GM12873 (cell line): ENCODE measurements around the gene FAM81B.

ENCODE experiments used
- CTCF ChIP-seq: IDR thresholded peaks from 2 replicates; pipeline ENCODE4 v1.5.1; 2012; ENCODE audit warnings: low read depth, mild to moderate bottlenecking, moderate library complexity, low read length, control low read depth; ENCODE audit not compliant: insufficient read depth; ENCODE audit errors: missing control alignments

FAM81B gene

GRCh38 chr5:95432779-95433178 is 41.6 kb downstream of the FAM81B start:
- no peak for TF ChIP-seq CTCF

- TF ChIP-seq CTCF, result no peak
These were observed 48.8 kb downstream of the FAM81B start for GRCh38 chr5:95439801-95440493.

- no peak for TF ChIP-seq CTCF
These were observed 49.7 kb downstream of the FAM81B start for GRCh38 chr5:95440825-95441224.

DNA sequence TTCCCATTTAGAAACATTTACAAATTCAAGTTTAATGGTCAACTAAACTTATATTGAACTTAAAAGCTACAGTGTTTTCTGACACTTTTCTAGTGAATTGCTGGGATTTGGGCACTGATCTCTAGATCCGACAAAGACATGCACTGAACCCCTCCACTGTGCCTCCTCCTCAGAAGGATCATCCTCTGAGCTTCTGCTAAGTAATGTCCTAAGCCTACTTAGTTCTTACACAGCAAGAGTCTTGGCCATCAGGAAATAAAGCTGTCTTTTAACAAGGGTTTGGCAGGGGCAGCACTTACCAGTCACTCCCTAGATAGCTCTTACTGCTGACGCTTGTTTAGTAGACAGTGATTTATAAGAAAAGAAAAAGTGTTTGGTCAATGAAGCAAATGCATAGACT is 50.5 kb downstream of the FAM81B start:
- TF ChIP-seq CTCF, result no peak

GRCh38 chr5:95445442-95445841 is 54.3 kb downstream of the FAM81B start:
- TF ChIP-seq CTCF, result no peak

DNA sequence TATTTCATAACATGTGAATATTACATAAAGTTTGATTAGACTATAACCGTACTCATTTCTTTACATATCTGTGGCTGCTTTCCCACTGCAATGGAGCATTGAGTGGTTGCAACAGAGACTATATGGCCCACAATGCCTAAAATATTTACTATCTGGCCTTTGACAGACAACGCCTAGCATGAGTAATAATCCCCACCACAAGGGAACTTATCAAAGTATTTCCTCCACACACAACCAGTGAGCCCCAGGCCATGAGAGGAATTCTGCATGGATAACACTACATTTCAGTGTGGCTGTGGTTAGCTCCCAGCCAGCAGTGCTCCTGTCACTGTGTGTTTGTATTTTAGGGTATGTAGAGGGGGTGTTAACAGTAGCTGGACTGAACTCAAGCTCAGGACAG is 54.8 kb downstream of the FAM81B start:
- no peak for TF ChIP-seq CTCF

GRCh38 chr5:95446560-95447221 is 55.5 kb downstream of the FAM81B start:
- TF ChIP-seq CTCF, result no peak
